ENCODE results near the gene ABLIM2.

Gene ABLIM2

GRCh38 chr4:8000721-8001491 is 157.7 kb downstream of the ABLIM2 start:
- DNase-seq (ENCODE audit: low spot score): no peak

DNA sequence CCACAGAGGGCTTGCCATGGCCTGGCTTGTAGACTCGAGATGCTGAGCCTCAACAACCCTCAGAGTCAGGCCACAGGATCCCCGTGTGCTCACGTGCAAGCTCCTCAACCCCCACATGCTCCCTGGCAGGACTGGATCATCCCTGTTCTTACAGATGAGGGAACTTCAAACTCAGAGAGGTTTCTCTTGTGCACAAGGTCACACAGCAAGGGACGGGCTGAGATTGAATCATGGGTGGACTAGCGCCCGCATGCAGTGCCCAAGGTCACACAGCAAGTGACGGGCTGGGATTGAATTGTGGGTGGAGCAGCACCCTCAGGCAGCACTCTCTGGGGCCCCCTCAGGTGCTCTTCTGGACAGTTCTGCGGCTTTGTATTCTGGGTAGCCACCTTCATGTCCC is 158.4 kb downstream of the ABLIM2 start:
- DNase-seq (ENCODE audit: low spot score): no peak

DNA sequence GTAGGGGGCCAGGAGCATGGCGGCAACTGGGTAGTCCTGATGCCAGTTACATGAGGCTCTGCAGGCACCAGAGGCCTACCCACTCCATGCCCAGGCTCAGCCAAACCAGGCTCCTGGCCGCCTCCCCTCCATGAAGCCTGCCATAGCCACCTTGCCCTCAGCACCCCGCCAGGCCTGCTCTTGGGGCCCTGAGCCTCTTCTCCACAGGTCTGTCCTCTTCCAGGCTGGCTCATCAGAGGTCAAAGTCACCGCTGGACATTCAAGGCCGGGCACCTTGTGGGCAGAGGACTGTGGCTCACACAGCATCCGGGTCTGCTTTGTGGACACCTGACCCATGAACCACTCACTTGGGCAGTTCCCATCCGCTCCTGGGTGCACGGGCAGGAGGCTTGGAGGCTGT is 158.9 kb downstream of the ABLIM2 start:
- DNase-seq (ENCODE audit: low spot score): no peak

DNA sequence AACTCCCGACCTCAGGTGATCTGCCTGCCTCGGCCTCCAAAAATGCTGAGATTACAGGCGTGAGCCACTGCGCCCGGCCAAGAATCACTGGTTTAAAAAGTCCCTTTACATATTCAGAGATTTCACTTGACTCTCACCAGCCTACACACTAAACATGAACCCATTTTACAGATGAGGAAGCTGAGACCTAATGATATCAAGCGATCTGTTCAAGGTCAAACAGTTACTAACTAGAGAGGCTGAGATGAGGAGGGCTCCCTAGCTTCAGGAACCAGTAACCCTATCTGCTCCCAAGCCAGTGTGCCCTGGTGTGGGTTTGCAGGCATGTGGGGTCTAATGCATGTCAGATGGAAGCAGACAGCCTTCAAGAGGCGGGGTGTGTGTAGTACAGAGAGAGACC is 159.3 kb downstream of the ABLIM2 start:
- DNase-seq (ENCODE audit: low spot score): no peak

GRCh38 chr4:7998447-7998846 is 160.2 kb downstream of the ABLIM2 start:
- no peak for DNase-seq (ENCODE audit: low spot score)

GRCh38 chr4:7995866-7996265 is 162.7 kb downstream of the ABLIM2 start:
- DNase-seq (ENCODE audit: low spot score): no peak

DNA sequence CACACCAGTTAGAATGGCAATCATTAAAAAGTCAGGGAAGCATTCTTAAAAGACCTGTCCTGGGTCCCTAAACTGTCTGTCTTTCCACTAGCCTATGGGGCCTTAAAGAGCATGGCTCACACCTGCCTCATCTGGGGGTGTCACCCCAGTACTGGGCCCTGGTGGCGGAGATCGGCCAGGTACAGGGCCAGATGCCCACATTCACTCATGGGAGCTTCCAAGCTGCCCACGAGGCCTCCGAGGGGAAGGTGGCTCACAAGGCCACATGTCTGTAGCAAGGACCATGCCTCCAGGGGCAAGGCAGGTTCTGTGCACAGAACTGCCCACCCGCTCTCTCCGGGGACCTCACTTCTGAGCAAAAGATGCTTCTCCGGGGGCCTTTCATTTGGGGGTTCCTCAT is 163.5 kb downstream of the ABLIM2 start:
- no peak for DNase-seq (ENCODE audit: low spot score)

GRCh38 chr4:7993671-7994070 is 164.9 kb downstream of the ABLIM2 start:
- no peak for DNase-seq (ENCODE audit: low spot score)

- no peak for DNase-seq (ENCODE audit: low spot score)
Measured at GRCh38 chr4:7992846-7993245, 165.8 kb downstream of the ABLIM2 start.

DNA sequence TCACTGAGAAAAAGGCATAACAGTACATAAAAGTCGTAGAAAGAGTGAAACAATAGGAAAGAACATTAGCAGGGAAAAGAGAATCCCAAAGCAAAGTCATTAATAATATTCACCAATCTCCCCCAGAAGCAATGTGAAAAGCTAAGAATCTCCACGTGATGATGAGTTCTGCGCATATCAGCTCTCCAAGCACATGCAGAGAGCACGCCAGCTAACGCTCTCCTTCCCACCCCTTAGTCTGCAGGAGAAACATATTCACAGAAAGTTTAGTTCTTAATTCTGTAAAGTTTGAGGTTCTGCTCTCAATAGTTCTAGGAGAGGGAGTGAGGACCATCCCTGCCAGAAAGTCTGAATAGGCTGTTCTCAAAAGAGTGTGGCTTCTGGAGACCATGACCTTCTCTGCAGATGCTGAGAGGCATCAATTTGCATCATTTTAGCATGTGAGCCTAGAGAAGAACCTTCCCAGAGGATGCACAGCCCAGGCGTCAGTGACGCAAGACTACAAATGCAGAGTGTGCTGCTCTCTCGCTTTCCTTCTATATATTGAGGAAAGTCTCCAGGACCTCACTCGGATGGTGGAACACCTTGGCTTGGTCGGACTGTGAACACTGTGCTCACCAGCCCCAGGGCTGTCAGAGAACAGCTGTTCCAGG is 167.7 kb downstream of the ABLIM2 start:
- DNase-seq (ENCODE audit: low spot score): no peak

- no peak for DNase-seq (ENCODE audit: low spot score)
Measured at GRCh38 chr4:7989654-7990053, 169.0 kb downstream of the ABLIM2 start.

DNA sequence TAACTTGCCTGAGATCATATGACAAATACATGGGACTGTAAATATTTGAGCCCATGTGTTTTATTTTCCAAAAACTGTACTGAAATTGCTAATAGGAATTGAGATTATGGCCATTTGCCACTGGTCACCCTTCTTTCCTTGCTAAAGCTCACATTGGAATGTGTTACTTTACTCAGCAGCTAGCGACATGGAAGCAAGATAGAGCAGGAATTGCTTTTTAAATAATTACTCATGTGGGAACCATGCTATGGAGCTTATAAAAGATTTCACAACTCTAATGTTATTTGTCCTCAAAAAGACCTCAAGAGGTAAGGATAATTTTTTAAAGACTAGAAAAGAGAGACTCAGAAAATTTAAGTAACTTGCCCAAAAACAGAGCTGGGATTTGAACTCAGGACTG is 170.2 kb downstream of the ABLIM2 start:
- no peak for DNase-seq (ENCODE audit: low spot score)

DNA sequence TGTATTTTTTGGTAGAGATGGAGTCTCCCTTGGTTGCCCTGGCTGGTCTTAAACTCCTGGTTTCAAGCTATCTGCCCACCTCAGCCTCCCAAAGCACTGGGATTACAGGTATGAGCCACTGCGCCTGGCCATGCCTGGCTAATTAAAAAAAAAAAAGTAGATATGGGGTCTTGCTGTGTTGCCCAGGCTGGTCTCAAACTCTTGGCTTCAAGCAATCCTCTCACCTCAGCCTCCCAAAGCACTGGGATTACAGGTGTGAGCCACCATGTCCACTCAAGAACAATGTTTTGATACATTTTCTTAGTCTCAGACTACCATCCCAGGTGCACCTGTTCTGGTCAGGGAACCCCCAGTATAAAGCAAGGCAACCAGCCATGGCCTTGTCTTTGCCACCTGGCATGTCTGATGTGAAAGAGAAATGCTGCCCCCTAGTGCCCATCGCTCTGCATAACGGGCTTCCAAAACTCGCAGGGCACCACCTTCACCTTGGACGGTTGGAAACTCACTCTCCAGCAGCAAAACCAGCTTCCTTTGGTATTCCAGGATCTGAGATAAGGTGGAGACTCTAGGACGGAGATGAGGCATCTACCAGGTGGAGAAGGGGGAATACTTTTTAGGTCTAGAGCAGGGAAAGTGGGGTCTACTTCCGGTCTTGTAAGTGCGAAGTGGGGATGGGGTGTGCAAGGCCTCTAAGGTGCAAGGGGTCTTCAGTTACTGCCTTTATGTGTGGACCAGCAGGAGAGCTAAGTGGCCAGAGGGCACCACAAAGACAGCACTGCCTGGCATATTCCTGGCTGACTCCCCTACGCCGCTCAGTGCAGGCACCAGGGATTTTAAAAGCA is 171.2 kb downstream of the ABLIM2 start:
- DNase-seq (ENCODE audit: low spot score): peak; percentile 62

DNA sequence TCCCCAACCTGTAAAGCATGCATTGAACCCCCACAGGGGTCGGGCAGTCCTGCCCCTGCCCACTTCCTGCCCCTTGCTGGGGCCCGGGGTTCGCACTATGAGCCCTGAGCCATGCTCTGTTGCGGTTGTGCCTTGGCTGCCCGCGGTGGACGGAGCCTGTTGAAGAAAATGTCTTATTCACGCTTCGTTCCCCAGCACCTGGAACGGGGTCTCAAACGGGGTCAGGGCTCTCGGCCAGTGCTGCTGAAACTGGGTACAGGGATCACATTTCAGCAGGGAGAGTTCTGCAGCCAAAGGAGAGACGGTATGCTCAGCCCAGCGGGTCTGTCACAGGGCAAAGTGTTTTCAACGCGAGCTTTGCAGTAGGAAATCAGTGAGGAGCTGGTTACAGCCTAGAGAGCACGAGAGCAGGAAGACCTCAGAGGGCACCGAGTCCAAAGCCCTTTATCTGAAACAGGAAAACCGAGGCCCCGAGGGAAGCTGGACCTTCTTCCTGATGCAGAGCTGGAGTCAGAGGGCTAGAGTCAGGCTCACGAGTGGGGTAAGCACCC is 172.6 kb downstream of the ABLIM2 start:
- no peak for DNase-seq (ENCODE audit: low spot score)

- no peak for DNase-seq (ENCODE audit: low spot score)
Measured at GRCh38 chr4:7985072-7985471, 173.5 kb downstream of the ABLIM2 start.

- no peak for DNase-seq (ENCODE audit: low spot score)
Measured at GRCh38 chr4:7984286-7984925, 174.2 kb downstream of the ABLIM2 start.

DNA sequence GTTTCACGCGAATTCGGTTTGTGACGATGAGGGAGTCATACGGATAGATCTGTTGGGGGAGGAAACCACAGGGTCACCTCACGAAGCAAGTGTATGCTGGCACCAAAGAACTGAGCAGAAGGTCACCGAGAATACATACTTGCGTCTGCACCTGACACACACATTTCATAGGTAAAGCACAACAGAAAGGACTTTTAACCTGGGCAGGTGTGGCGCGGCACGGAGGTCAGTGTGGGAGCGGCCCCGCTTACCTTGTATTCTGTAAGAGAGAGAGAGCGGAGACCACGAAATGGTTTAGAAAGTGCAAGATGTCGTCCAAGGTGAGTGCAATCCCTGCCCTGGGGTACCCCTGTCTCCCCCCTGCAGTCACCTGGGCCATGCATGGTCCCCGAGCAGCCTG is 175.3 kb downstream of the ABLIM2 start:
- no peak for DNase-seq (ENCODE audit: low spot score)

DNA sequence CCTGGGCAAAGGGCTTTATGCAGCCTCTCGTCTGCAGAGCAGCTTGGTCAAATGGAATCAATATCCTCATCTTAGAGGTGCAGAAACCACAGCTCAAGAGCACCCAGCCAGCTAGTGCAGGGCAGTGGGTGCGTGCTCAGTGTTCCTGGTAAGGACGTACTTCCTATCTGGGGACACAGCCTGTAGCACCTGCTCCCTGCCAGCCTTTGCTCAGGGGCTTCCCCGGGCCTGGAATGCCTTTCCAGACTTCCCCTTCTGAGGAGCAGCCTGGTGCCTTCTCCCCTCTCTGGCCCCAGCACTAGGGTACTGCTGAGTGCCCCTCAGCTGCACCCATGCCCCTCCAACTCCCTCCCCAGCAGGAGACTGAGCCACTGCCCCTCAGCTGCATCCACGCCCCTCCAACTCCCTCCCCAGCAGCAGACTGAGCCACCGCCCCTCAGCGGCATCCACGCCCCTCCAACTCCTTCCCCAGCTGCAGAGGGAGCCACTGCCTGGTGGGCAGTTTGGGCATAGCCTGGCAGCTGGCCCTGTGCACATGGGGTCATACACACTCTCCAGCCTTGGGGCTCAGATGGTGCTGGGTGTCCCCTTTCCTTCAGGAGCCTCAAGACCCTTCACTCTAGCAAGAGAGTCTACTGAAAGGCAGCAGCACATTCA is 176.7 kb downstream of the ABLIM2 start:
- DNase-seq (ENCODE audit: low spot score): no peak

- no peak for DNase-seq (ENCODE audit: low spot score)
Measured at GRCh38 chr4:7980036-7980435, 178.6 kb downstream of the ABLIM2 start.

GRCh38 chr4:7979652-7979968 is 179.0 kb downstream of the ABLIM2 start:
- no peak for DNase-seq (ENCODE audit: low spot score)

DNA sequence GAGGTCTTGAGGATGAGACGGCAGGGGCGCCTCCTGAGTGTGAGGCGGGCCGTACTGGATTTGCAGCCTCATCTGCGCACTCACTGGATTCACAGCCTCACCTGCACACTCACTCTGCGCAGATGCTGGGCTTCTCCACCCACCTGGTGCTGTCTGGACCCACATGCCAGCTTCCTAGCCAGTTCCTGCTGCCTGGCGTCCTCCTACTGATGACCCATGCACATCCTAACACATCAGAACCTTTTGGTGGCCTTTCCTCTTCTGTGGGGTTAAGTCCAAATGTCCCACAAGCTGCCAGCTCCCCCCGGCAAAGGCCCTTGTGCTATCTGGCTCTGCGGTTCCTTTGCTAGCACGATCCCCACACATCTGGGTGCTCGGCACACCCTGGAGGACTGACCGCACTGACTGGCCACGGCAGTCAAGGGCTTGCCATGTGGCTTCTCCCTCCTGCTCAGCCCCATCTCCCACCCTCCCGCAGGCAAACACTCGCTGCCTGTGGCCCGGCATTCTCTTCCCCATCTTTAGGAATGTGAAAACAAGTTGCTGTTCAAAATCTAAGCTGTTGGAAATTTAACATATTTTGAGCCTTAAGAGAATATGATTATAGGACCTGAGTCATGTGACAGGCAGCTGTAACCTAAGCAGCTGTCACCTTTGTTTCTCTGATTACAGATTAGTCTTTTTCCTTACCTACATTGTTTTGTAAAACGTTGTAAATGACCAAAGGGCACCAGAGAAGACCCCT is 179.5 kb downstream of the ABLIM2 start:
- DNase-seq (ENCODE audit: low spot score): no peak

All from COLO829 (cell line).